Nephron progenitor cell (in vitro differentiated cells): ENCODE measurements around the gene INSC.

Source experiments
- DNase-seq: peaks from one replicate; pipeline ENCODE4 v3.0.0; 2021
- H3K27ac Mint-ChIP-seq: 2 replicates; pipeline ENCODE4 v1.8.0; 2021; ENCODE audit warnings: mild to moderate bottlenecking, moderate library complexity, mixed read lengths
- H3K27me3 Mint-ChIP-seq: 2 replicates; pipeline ENCODE4 v1.8.0; 2021; ENCODE audit warnings: mild to moderate bottlenecking, low read depth, mixed read lengths; ENCODE audit not compliant: poor library complexity
- H3K36me3 Mint-ChIP-seq: 2 replicates; pipeline ENCODE4 v1.8.0; 2021; ENCODE audit warnings: low read depth, mixed read lengths
- H3K4me1 Mint-ChIP-seq: 2 replicates; pipeline ENCODE4 v1.8.0; 2021; ENCODE audit warnings: mixed read lengths
- H3K4me3 Mint-ChIP-seq: 2 replicates; pipeline ENCODE4 v1.8.0; 2021; ENCODE audit warnings: mild to moderate bottlenecking, moderate library complexity, mixed read lengths
- H3K9me3 Mint-ChIP-seq: 2 replicates; pipeline ENCODE4 v1.8.0; 2021; ENCODE audit warnings: mild to moderate bottlenecking, moderate library complexity, mixed read lengths
- TF ChIP-seq, protein P1 (sequence below): fragments of 200-600 bp; sonication (generic); IDR thresholded peaks from 2 replicates; pipeline ENCODE4 v1.5.0; 2021; ENCODE audit warnings: antibody characterized with exemption

Gene INSC

DNA sequence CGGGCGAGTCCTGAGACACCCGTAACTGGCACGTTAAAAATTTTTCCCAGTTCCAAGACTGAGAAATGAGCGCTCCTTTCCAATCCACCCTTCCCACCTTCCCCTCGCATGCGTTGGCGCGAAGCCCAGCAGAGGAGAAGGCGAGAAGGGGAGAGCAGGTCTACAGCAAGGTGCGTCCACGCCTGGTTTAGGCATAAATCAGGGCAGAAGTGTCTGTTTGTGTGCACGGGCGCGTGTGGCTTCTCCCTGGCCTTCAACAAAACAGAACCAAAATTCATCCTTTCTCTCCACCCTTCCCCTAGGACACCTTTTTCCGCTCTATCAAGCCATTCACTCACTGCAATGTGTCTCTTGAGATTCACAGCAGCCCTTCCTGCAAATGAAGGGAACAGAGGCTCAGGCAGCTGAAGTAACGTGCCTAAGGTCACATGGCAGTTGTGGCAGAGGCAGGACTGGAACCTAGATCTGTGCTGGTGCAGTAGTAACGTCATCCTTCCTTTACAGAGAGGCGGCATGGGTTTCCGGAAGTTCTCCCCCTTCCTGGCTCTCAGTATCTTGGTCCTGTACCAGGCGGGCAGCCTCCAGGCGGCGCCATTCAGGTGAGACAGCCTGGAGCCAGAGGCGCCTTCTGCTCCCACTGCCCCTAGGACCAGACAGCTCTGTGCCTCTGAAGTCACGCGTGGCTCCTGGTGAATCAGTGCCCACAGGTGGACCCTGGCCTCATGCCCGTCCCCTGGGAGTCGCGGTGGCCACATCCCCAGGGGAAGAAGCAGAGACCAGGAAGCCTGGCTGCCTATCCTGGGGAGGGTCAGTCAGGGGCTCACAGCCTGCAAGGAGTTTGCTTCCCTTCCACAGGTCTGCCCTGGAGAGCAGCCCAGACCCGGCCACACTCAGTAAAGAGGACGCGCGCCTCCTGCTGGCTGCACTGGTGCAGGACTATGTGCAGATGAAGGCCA lies 40.2 kb upstream of the INSC start:
- no peak overlapping the region for H3K4me3 Mint-ChIP-seq
- H3K27me3 Mint-ChIP-seq = peaks cover 23% of the 10 kb centered on the region
- no peaks in the 10 kb centered on the region for H3K36me3 Mint-ChIP-seq
- peaks cover 21% of the 10 kb centered on the region for H3K9me3 Mint-ChIP-seq
- H3K27ac Mint-ChIP-seq = no peak overlapping the region
- peak; percentile 93 for DNase-seq
- TF ChIP-seq, protein P1, sequence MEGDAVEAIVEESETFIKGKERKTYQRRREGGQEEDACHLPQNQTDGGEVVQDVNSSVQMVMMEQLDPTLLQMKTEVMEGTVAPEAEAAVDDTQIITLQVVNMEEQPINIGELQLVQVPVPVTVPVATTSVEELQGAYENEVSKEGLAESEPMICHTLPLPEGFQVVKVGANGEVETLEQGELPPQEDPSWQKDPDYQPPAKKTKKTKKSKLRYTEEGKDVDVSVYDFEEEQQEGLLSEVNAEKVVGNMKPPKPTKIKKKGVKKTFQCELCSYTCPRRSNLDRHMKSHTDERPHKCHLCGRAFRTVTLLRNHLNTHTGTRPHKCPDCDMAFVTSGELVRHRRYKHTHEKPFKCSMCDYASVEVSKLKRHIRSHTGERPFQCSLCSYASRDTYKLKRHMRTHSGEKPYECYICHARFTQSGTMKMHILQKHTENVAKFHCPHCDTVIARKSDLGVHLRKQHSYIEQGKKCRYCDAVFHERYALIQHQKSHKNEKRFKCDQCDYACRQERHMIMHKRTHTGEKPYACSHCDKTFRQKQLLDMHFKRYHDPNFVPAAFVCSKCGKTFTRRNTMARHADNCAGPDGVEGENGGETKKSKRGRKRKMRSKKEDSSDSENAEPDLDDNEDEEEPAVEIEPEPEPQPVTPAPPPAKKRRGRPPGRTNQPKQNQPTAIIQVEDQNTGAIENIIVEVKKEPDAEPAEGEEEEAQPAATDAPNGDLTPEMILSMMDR = peak; percentile 88
- no peaks in the 10 kb centered on the region for H3K4me1 Mint-ChIP-seq

DNA sequence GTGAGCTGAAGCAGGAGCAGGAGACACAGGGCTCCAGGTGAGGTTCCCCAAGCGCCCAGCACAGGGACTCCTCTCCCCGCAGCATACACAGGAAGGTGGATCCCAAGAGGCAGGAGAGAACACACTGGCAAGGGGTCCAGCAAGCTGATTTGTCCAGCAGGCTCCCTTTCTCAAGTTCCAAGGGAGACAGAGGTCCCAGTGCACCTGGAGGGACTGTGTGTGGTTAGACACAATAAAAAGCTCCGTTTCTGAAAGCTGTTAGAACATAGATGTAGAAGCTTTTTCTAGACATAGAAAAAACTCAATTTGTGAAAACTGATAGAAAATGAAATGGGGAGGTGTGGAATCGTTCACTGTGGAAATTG lies 39.6 kb upstream of the INSC start:
- no peak overlapping the region for H3K27ac Mint-ChIP-seq
- H3K4me1 Mint-ChIP-seq = no peaks in the 10 kb centered on the region
- H3K36me3 Mint-ChIP-seq = no peaks in the 10 kb centered on the region
- TF ChIP-seq, protein P1 = no peak
- peaks cover 14% of the 10 kb centered on the region for H3K9me3 Mint-ChIP-seq
- no peak for DNase-seq
- H3K4me3 Mint-ChIP-seq = no peak overlapping the region
- peaks cover 23% of the 10 kb centered on the region for H3K27me3 Mint-ChIP-seq

DNA sequence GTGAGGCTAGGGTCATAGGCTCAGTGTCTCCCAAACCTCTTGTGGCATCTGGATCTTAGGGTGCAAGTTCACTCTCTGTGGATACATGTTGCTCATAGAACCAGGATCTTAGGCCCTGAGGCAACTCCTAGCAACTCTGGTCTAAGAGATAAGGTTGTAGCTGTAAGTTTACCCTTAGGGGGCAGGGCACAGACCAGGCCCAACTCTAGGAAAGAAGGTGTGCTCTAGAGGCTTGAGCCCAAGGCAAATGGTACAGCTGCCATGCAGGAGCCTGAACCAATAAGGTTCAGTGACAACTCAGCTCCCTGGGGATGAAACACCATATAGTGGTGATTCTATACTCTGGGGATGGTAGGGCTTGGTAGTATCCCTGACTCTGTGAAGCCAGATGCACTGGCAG lies 23.5 kb upstream of the INSC start:
- Mint-ChIP-seq H3K4me3 (no peak overlapping the region), H3K27ac (no peak overlapping the region), H3K9me3 (peaks cover 22% of the 10 kb centered on the region), H3K36me3 (no peaks in the 10 kb centered on the region), H3K27me3 (no peaks in the 10 kb centered on the region), H3K4me1 (no peaks in the 10 kb centered on the region)
- TF ChIP-seq, protein P1 = no peak
- DNase-seq = no peak

DNA sequence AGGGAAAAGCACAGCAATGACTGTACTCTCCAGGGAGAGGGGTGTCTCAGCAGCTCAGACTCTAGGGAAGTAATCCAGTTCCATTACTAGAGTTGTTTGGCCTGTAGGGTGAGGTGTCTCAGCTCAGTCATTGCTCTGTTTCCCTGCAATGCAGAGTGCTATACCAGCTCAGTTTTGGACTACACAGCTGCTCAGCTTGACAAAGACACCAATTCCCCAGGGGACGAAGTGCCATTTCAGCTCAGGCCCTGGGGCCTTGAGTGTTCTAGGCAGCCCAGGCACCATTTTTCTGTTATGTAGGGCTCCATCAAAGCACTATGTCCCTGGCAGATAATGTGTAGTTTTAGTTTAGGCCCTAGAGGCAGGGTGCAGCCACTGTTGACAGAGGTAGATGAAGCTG lies 23.1 kb upstream of the INSC start:
- Mint-ChIP-seq H3K27ac (no peak overlapping the region), H3K4me1 (no peaks in the 10 kb centered on the region), H3K4me3 (no peak overlapping the region), H3K36me3 (no peaks in the 10 kb centered on the region), H3K27me3 (no peaks in the 10 kb centered on the region), H3K9me3 (peaks cover 21% of the 10 kb centered on the region)
- no peak for DNase-seq
- TF ChIP-seq, protein P1 = no peak

DNA sequence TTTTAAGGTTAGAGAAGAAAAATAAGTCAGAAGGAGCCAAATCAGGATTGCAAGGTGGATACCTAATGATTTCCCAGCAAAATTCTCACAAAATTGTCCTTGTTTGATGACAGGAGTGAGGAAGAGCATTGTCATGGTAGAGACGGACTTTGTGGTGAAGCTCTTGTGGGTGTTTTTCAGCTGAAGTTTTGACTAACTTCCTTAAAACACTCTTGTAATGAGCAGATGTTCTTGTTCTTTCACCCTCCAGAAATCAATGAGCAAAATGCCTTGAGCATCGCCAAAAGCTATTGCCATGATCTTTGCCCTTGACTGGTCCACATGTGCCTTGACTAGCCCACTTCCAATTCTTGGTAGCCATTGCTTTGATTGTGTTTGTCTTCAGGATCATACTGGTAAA lies 21.3 kb upstream of the INSC start:
- Mint-ChIP-seq H3K4me1 (no peaks in the 10 kb centered on the region), H3K36me3 (no peaks in the 10 kb centered on the region), H3K27ac (no peak overlapping the region), H3K9me3 (peaks cover 3% of the 10 kb centered on the region), H3K27me3 (peaks cover 2% of the 10 kb centered on the region), H3K4me3 (no peak overlapping the region)
- TF ChIP-seq, protein P1 = no peak
- no peak for DNase-seq

DNA sequence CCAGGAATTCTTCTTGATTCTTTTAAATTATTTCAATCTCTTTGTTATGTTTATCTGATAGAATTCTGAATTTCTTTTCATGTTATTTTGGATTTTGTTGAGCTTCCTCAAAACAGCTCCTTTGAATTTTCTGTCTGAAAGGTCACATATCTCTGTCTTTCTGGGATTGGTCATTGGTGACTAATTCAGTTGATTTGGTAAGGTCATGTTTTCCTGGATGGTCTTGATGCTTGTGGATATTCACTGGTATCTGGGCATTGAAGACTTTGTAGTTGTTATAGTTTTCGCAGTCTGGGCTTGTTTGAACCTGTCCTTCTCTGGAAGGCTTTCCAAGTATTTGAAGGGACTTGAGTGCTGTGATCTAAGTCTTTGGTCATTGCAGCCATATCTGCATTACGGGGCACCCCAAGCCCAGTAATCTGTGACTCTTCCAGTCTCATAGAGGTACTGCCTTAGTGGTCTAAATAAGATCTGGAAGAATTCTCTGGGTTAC lies 18.9 kb upstream of the INSC start:
- DNase-seq = no peak
- no peaks in the 10 kb centered on the region for H3K9me3 Mint-ChIP-seq
- TF ChIP-seq, protein P1 = no peak
- no peaks in the 10 kb centered on the region for H3K4me1 Mint-ChIP-seq
- no peak overlapping the region for H3K27ac Mint-ChIP-seq
- peaks cover 13% of the 10 kb centered on the region for H3K27me3 Mint-ChIP-seq
- H3K4me3 Mint-ChIP-seq = no peak overlapping the region
- H3K36me3 Mint-ChIP-seq = no peaks in the 10 kb centered on the region
